OCI-LY7 (cell line): ENCODE measurements around the gene PNPLA1. TPM values are rescaled to one million over a fixed set of nuclear protein-coding genes. Genes with fewer than 3 reads are reported as not detected.

ENCODE experiments used
- BruUV-seq: library from RNA; stranded (reverse); fragments of 400-500 nt; replicated peaks from 2 replicates; lab custom pipeline; 2021; lab: Mats Ljungman, UMichigan
- CTCF ChIA-PET: fragments of 300-600 bp; sonication (Branson Sonifier 250); formaldehyde crosslinking; loops from one replicate; lab custom pipeline; 2022; ENCODE audit warnings: antibody characterized with exemption; ENCODE audit not compliant: unreplicated experiment; lab: Charles Lee
- POLR2A ChIA-PET: fragments of 300-600 bp; sonication (Branson Sonifier 250); formaldehyde crosslinking; loops from one replicate; lab custom pipeline; 2022; ENCODE audit warnings: antibody characterized with exemption; lab: Charles Lee
- DNase-seq: peaks from one replicate; pipeline ENCODE4 v3.0.0-alpha.2; 2015; ENCODE audit warnings: low spot score
- H2AFZ ChIP-seq: fragments of 200-600 bp; sonication (generic), shearing (Covaris generic); 2 replicates; pipeline ENCODE4 v1.6.1; 2014; ENCODE audit warnings: mild to moderate bottlenecking, antibody characterized with exemption, low read length, moderate library complexity
- H3K27ac ChIP-seq: fragments of 200-600 bp; sonication (generic); 2 replicates; pipeline ENCODE4 v1.5.1; 2014; ENCODE audit warnings: mixed run types, low read depth, mild to moderate bottlenecking, moderate library complexity, low read length, inconsistent platforms; ENCODE audit not compliant: poor library complexity, severe bottlenecking
- H3K36me3 ChIP-seq: fragments of 200-600 bp; sonication (generic); 2 replicates; pipeline ENCODE4 v1.6.1; 2014; ENCODE audit warnings: mild to moderate bottlenecking, antibody characterized with exemption, low read length, moderate library complexity, mixed read lengths; ENCODE audit not compliant: insufficient read depth
- H3K4me1 ChIP-seq: fragments of 200-600 bp; sonication (generic); 2 replicates; pipeline ENCODE4 v1.5.1; 2014; ENCODE audit warnings: mild to moderate bottlenecking, low read length; ENCODE audit not compliant: insufficient read depth, poor library complexity, severe bottlenecking
- H3K4me2 ChIP-seq: fragments of 200-600 bp; sonication (generic); 2 replicates; pipeline ENCODE4 v1.6.1; 2014; ENCODE audit warnings: mild to moderate bottlenecking, low read length
- H3K4me3 ChIP-seq: fragments of 200-600 bp; sonication (generic); 2 replicates; pipeline ENCODE4 v1.5.1; 2014; ENCODE audit warnings: mild to moderate bottlenecking, low read depth, low read length; ENCODE audit not compliant: poor library complexity, severe bottlenecking
- H3K79me2 ChIP-seq: fragments of 200-600 bp; sonication (generic); 2 replicates; pipeline ENCODE4 v1.6.1; 2016; ENCODE audit warnings: low read depth, mild to moderate bottlenecking, low read length, moderate library complexity, mixed read lengths; ENCODE audit not compliant: insufficient read depth
- H3K9me2 ChIP-seq: fragments of 200-600 bp; sonication (generic); 2 replicates; pipeline ENCODE4 v1.6.1; 2016; ENCODE audit warnings: mild to moderate bottlenecking, low read length, mixed read lengths; ENCODE audit not compliant: insufficient read depth
- H3K9me3 ChIP-seq: fragments of 200-600 bp; sonication (generic); 2 replicates; pipeline ENCODE4 v1.6.1; 2014; ENCODE audit warnings: mild to moderate bottlenecking, mixed run types, low read length, mixed read lengths
- H4K20me1 ChIP-seq: fragments of 200-600 bp; sonication (generic); 2 replicates; pipeline ENCODE4 v1.6.1; 2014; ENCODE audit warnings: mild to moderate bottlenecking, antibody characterized with exemption, low read length, moderate library complexity, mixed read lengths; ENCODE audit not compliant: insufficient read depth
- EZH2phosphoT487 ChIP-seq: fragments of 200-600 bp; sonication (generic); IDR thresholded peaks from 2 replicates; pipeline ENCODE4 v1.6.1; 2018; ENCODE audit warnings: low read depth, borderline replicate concordance, mild to moderate bottlenecking, mixed run types, antibody characterized with exemption, low read length, moderate library complexity, mixed read lengths
- intact Hi-C: fragments of 100-400 bp; cut with micrococcal nuclease; formaldehyde crosslinking; loops from one replicate; pipeline ENCODE4 v1.10.0; 2022; ENCODE audit not compliant: unreplicated experiment
- total RNA-seq, 2 experiments: library from RNA; depleted of rRNA in 1 of 2; stranded (reverse); fragments of >200 nt in 1 of 2; shearing (Covaris generic) in 1 of 2; gene quantifications; 2 replicates each; pipeline ENCODE4 v1.2.3, GENCODE V29; 2014 to 2022
- TF ChIP-seq, protein P1 (sequence below): fragments of 200-600 bp; sonication (generic); conservative IDR thresholded peaks from 2 replicates; pipeline ENCODE4 v1.5.1; 2014; ENCODE audit warnings: mild to moderate bottlenecking, antibody characterized with exemption, low read length, moderate library complexity, mixed read lengths

Gene PNPLA1
- total RNA-seq, 2 experiments from 2014 or later, result not detected

GRCh38 chr6:36314221-36315014, 44.6 kb downstream of the PNPLA1 start:
- H3K9me3 ChIP-seq, result no peaks in the 10 kb centered on the region
- no peak overlapping the region for H3K4me3 ChIP-seq
- 0 out of 2 replicates have a peak overlapping the region, but pooled peaks have one; percentile 91 for H2AFZ ChIP-seq
- H3K4me2 ChIP-seq, result no peak overlapping the region
- no peak for DNase-seq
- peaks cover 19% of the 10 kb centered on the region for H3K4me1 ChIP-seq
- no peaks in the 10 kb centered on the region for H3K9me2 ChIP-seq
- no peaks in the 10 kb centered on the region for H3K36me3 ChIP-seq
- POLR2A ChIA-PET, result interaction anchor here (0.6 to 0.7 kb wide), 2 partner anchors 125 to 179 kb away, joined by 3 read pairs; no protein-coding TSS in a partner anchor
- no peak overlapping the region for H3K27ac ChIP-seq
- BruUV-seq, result no TSS peak
- no peaks in the 10 kb centered on the region for H4K20me1 ChIP-seq
- no peak for TF ChIP-seq EZH2phosphoT487
- TF ChIP-seq, protein P1, sequence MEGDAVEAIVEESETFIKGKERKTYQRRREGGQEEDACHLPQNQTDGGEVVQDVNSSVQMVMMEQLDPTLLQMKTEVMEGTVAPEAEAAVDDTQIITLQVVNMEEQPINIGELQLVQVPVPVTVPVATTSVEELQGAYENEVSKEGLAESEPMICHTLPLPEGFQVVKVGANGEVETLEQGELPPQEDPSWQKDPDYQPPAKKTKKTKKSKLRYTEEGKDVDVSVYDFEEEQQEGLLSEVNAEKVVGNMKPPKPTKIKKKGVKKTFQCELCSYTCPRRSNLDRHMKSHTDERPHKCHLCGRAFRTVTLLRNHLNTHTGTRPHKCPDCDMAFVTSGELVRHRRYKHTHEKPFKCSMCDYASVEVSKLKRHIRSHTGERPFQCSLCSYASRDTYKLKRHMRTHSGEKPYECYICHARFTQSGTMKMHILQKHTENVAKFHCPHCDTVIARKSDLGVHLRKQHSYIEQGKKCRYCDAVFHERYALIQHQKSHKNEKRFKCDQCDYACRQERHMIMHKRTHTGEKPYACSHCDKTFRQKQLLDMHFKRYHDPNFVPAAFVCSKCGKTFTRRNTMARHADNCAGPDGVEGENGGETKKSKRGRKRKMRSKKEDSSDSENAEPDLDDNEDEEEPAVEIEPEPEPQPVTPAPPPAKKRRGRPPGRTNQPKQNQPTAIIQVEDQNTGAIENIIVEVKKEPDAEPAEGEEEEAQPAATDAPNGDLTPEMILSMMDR, result no peak
- no peaks in the 10 kb centered on the region for H3K79me2 ChIP-seq
- intact Hi-C loops, result no loop called here
- CTCF ChIA-PET, result interaction anchor here (0.6 kb wide), 1 partner anchor 29 kb away, joined by 3 read pairs; no protein-coding TSS in a partner anchor

DNA sequence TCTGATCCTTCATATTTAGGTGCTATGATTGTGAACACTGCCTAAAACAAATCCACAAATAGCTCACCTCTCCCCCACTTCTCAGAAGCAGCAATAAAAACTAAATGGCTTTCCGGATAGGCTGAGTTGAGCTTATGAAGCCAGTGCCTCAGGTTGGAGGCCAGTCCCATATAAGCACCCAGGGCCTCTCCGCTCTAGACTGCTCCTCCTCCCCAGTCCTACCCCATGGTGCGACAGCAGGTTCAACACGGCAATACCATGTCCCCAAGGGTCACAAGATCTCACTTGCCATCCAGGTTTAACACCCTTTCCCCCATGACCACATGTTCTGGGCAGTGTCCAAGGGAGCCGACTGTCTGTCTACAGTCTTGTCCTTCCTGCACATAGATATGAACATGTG, 46.1 kb downstream of the PNPLA1 start:
- intact Hi-C loops, result no loop called here
- no peaks in the 10 kb centered on the region for H4K20me1 ChIP-seq
- no peaks in the 10 kb centered on the region for H3K9me2 ChIP-seq
- no peak overlapping the region for H3K27ac ChIP-seq
- ChIA-PET CTCF (no interaction called here), POLR2A (no interaction called here)
- no peak for TF ChIP-seq EZH2phosphoT487
- TF ChIP-seq, protein P1, result no peak
- no peaks in the 10 kb centered on the region for H3K9me3 ChIP-seq
- no TSS peak for BruUV-seq
- no peak overlapping the region for H3K4me3 ChIP-seq
- no peak overlapping the region for H2AFZ ChIP-seq
- no peak for DNase-seq
- no peak overlapping the region for H3K4me2 ChIP-seq
- H3K79me2 ChIP-seq, result no peaks in the 10 kb centered on the region
- H3K4me1 ChIP-seq, result peaks cover 19% of the 10 kb centered on the region
- no peaks in the 10 kb centered on the region for H3K36me3 ChIP-seq

GRCh38 chr6:36317623-36318022, 47.8 kb downstream of the PNPLA1 start:
- Histone ChIP-seq H3K27ac (no peak overlapping the region), H3K79me2 (no peaks in the 10 kb centered on the region), H3K4me2 (no peak overlapping the region), H2AFZ (no peak overlapping the region), H3K9me2 (no peaks in the 10 kb centered on the region), H3K9me3 (no peaks in the 10 kb centered on the region), H4K20me1 (no peaks in the 10 kb centered on the region), H3K36me3 (no peaks in the 10 kb centered on the region), H3K4me3 (no peak overlapping the region), H3K4me1 (peaks cover 16% of the 10 kb centered on the region)
- ChIA-PET POLR2A (no interaction called here), CTCF (interaction anchor here (0.8 kb wide), 1 partner anchor 23 kb away, joined by 3 read pairs; no protein-coding TSS in a partner anchor)
- intact Hi-C loops, result no loop called here
- no peak for DNase-seq
- no TSS peak for BruUV-seq
- no peak for TF ChIP-seq EZH2phosphoT487
- TF ChIP-seq, protein P1, result no peak
